GM19467 (cell line): ENCODE results near the gene CDKAL1.
"Not testable (repeated sequence)": the region's sequence is repeated elsewhere in the genome, so short reads cannot be mapped to it uniquely, and the experiment has no call there.

Source experiments
- ATAC-seq: cut with Tn5 transposase; IDR thresholded peaks from one replicate; pipeline ENCODE4 v1.9.1; 2021; ENCODE audit warnings: mild to moderate bottlenecking, moderate library complexity; ENCODE audit not compliant: unreplicated experiment

CDKAL1 gene

DNA sequence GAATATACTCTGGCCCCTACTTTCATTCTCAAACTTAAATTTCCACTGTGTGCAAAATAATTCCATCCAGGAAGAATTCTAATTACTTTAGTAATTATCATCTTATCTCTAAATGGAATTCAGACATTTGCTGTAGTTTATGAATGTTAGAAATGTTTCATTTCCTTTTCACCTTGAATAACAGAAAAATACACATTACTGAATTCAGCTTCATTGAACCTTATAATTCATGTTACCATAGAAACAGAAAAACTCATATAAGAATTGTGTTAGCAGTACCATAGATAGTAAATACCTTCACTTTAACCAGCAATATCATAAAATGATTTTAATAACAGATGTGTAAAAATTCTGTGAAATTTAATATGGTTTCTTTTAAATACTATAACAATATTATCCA, 514.9 kb downstream of the CDKAL1 start:
- ATAC-seq: no peak

- no peak for ATAC-seq
Observed at GRCh38 chr6:21049572-21049971, 515.3 kb downstream of the CDKAL1 start.

GRCh38 chr6:21050935-21051334, 516.7 kb downstream of the CDKAL1 start:
- no peak for ATAC-seq

- no peak for ATAC-seq
Observed at GRCh38 chr6:21051777-21052176, 517.5 kb downstream of the CDKAL1 start.

- ATAC-seq: no peak
Observed at GRCh38 chr6:21053612-21054011, 519.4 kb downstream of the CDKAL1 start.

- ATAC-seq: not testable (repeated sequence)
Observed at GRCh38 chr6:21055480-21055879, 521.2 kb downstream of the CDKAL1 start.

DNA sequence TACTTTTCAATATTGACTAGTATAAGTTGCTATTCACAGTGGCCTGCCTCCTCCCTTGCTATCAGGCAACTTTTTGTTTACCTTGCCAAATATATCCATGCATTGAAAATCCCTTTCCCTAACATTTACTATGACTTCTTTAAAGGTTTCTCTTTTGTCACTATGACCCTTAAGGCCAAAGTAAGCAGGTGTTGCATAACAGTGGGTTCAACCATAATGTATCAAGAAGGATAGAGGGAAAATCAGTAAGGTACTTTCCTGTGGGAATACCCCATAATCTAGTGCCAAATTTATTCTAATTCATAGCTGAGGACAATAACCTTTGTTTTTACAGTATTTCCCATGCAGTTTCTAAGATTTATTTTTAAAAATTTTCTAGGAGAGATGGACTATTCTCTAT, 527.6 kb downstream of the CDKAL1 start:
- no peak for ATAC-seq

DNA sequence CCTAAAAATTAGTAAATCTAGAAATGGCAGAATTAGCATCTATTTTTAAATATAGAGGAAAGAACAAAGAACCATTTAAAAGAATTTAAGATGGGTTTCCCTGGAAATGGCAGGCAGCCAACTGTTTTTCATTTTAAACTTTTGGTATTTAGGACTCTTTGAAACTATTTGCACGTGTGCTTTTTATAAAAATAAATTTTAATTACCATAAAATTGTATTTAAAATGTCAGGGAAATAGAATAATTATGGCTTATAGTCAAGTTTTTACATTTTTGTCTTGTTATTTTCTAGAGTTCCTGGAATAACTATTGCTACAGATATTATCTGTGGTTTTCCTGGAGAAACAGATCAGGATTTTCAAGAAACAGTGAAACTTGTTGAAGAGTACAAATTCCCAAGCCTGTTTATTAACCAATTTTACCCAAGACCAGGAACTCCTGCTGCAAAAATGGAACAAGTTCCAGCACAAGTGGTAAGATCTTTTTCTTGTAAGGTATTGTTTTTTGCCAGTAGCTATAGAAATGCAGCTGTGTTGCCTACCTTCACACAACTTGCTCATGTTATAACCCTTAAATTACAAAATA, 530.6 kb downstream of the CDKAL1 start:
- ATAC-seq: no peak

DNA sequence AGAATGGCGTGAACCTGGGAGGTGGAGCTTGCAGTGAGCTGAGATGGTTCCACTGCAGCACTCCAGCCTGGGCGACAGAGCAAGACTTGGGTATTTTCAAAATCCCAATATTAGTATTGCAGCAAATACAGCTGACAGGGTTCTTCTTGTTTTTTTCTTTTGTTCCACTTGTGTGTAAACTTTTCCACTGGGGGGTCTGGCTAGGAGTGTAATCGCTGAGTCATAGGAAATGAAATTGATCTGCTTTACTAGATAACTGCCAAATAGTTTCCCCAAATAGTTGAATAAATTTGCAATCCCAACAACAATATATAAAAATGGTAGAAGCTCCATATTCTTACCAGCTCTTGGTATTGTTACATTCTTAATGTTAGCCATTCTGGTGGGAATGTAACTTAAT, 533.3 kb downstream of the CDKAL1 start:
- no peak for ATAC-seq

GRCh38 chr6:21070620-21071019, 536.4 kb downstream of the CDKAL1 start:
- no peak for ATAC-seq

DNA sequence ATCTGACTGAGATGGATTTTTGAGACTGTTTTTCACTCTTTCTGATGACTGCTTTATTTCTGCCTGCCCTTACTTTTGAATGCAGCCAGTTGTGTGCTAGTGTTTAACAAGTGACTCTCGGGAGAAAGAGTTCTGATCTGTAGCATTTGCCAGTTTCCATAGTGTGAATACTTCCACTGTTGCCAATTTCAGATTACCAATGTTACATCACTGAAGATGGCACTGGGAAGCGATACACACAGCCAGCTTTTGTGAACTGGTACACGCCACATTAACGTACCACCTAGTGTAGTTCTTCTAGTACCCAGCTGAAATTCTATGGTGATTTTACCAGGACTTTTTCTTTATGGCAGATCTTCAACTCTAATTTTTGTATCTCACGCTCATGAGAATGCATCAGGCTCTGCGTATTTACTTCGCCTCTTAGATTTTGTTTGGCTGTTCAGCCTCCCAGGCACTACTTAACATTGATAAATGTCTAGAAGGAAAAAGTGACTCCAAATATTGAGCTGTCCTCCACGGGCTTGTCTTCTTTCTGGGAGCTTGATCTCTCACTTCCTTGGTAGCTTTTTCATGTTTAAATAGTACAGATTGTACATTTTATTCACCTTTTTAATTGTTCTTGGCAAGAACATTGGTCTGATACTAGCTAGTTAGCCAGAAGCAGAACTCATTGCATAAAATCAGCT, 537.7 kb downstream of the CDKAL1 start:
- ATAC-seq: no peak

DNA sequence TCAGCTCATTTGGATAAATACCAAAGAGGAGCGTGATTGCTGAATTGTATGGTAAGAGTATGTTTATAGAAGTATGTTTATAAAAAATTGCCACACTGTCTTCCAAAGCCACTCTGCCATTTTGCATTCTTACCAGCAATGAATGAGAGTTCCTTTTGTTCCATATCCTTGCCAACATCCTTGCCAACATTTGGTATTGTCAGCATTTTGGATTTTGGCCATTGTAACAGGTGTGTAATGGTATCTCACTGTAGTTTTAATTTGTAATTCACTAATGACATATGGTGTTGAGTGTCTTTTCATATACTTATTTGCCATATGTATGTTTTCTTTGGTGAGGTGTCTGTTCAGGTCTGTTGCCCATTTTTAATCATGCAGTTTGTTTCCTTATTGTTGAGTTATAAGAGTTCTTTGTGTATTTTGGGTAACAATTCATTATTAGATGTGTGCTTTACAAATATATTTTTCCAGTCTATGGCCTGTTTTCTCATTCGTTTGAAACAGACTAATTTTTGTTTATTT, 539.1 kb downstream of the CDKAL1 start:
- ATAC-seq: no peak

GRCh38 chr6:21074484-21074883, 540.2 kb downstream of the CDKAL1 start:
- ATAC-seq: no peak

DNA sequence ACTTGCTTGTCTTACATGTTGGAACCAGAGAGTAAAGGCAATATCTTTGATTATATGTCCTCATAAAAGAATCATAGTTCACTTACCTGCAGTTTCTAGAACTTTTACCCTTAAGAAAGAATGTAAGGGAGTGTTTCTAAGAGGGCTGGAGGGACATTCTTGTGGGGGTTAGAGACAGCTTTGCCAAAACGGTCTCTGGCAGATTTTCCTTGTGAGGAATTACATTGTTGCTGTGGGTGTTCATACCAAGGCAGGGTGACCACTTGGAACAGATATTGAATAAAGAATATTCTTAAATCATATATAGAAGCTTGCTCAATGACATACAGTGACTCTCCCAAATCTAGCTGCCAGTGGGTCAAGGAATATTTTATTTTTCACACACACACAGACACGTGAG, 541.7 kb downstream of the CDKAL1 start:
- no peak for ATAC-seq

DNA sequence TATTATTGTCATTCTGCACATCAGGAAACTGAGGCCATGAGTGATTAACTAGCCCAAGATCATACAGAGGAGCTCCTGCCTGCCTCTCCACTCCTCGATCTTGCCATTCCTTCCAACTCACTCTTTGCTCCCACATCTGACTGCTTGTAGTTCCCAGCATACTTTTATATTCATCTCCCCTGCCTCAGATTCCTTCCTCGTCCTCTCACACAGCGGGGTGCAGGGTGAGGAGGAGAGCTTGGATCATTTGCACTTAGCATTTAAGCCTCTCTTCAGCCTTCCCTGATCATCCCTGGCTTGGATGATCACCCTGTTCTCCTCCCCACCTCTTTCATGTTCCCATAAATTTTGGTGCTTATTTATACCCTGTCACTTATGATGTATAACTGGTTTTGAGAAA, 544.2 kb downstream of the CDKAL1 start:
- ATAC-seq: no peak

DNA sequence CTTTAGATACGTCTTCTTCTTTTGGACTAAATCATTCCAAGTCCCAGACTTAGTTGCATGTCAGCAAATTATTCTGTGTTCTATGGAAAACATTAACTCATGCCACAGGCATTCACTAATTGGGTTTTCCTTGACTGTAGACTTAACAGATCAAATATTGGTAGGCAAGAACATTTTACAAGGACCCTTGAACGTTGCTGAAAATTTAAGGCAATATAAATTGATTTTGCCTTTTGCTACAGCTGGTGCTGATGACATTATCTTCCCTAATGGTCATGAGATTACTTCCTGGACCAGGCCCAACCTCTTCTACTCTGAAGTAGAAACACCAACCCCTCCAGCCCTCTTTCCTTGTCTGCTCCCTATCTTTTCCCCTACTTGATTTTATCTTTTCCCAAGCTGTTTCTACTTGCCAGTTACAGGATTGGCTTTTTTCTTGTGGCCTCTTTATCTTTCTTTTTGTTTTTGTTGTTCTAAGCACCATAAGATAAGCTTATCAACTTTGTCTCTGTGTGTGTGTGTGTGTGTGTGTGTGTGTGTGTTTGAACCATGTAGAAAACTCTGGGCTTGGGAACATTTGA, 545.3 kb downstream of the CDKAL1 start:
- ATAC-seq: no peak

- no peak for ATAC-seq
Observed at GRCh38 chr6:21080221-21080620, 546.0 kb downstream of the CDKAL1 start.

- ATAC-seq: no peak
Observed at GRCh38 chr6:21082091-21082490, 547.8 kb downstream of the CDKAL1 start.

- ATAC-seq: no peak
Observed at GRCh38 chr6:21083708-21084107, 549.5 kb downstream of the CDKAL1 start.

DNA sequence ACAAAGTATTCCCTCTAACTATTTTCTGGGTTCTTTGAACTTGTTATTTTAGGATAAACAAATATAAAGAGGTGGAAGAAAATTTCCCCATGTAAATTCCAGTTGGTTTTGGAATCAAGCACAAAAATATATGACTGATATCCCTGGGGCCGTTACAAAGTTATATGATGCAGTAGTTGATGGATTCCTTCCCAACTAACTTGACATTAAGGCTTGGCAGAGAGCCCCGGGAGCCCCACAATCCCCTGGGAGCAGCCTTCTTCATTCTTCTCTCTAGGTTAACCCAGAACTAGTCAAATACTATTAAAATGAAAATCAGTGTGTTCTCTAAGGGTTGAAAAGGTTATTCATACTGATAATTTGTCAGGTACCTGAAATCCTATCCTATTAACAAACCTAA, 550.4 kb downstream of the CDKAL1 start:
- ATAC-seq: no peak

GRCh38 chr6:21085211-21085610, 551.0 kb downstream of the CDKAL1 start:
- ATAC-seq: no peak

DNA sequence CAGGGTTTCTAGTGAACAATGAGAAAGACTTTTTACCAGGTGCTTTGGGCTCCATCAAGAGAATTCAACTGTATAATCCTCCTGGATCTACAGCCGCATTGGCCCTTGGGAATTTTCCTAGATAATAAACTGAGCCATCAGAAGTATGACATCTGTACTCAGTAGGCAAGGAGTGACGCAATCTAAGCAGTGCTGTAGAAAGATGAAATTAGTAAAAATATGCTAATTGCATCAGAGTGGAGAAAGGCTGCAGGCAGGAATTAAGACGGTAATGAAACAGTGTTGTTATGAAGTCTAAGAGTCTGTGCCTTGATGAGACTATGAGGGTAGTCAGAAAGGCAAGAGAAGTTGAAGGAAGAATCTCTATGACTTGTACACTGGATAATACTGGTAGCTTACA, 551.4 kb downstream of the CDKAL1 start:
- ATAC-seq: no peak
